Measurements from ENCODE around the gene KCNH3. TPM values are rescaled to one million over a fixed set of nuclear protein-coding genes. Genes with fewer than 3 reads are reported as not detected.

The KCNH3 gene
- total and polyA plus RNA-seq, 4 donors, result 0.07 to 0.24 (median 0.19) TPM; not detected in 1

GRCh38 chr12:49501895-49502294 lies 36.9 kb upstream of the KCNH3 start:
- H3K4me3 ChIP-seq (ENCODE audit: low read depth in 1 of 3, low read length in 3 of 3), result no peak overlapping the region
- peaks cover 0 to 4% (median 0%) of the 10 kb centered on the region in 4 donors for H3K36me3 ChIP-seq (ENCODE audit: control insufficient read depth in 4 of 4, insufficient read depth in 3 of 4, low read depth in 1 of 4, low read length in 3 of 4)
- TF ChIP-seq RXRA (IDR thresholded peaks at IDR 0.05) (no peak), REST (IDR thresholded peaks at IDR 0.05) (no peak), JUND (IDR thresholded peaks at IDR 0.05) (no peak), SP1 (IDR thresholded peaks at IDR 0.05) (no peak), MAX (IDR thresholded peaks at IDR 0.05) (no peak), NR2F2 (IDR thresholded peaks at IDR 0.05) (no peak), CTCF (IDR thresholded peaks at IDR 0.05; ENCODE audit: low read depth, low read length, missing input control) (no peak), FOXA2 (IDR thresholded peaks at IDR 0.05) (no peak), TAF1 (conservative IDR thresholded peaks at IDR 0.05) (no peak), HNF4G (IDR thresholded peaks at IDR 0.05) (no peak), ATF3 (IDR thresholded peaks at IDR 0.05) (no peak), FOXA1 (IDR thresholded peaks at IDR 0.05) (no peak), EGR1 (IDR thresholded peaks at IDR 0.05; ENCODE audit: low read depth in 2 of 2) (no peak), GABPA (IDR thresholded peaks at IDR 0.05 in 1 of 2, conservative IDR thresholded peaks at IDR 0.05 in 1 of 2) (no peak), ZBTB33 (IDR thresholded peaks at IDR 0.05) (no peak), RAD21 (IDR thresholded peaks at IDR 0.05) (no peak), HNF4A (conservative IDR thresholded peaks at IDR 0.05) (no peak), YY1 (IDR thresholded peaks at IDR 0.05) (no peak)
- no peak overlapping the region for H3K27ac ChIP-seq (ENCODE audit: low read depth in 1 of 2, low read length in 2 of 2)
- no peak overlapping the region for H3K9ac ChIP-seq (ENCODE audit: low read depth in 1 of 2, low read length in 2 of 2)
- no peaks in the 10 kb centered on the region for H3K4me1 ChIP-seq (ENCODE audit: control insufficient read depth in 4 of 4, insufficient read depth in 4 of 4, low read length in 3 of 4)
- WGBS, result 96% methylated on average over 1 of the region's 1 CpG
- H3K27me3 ChIP-seq (ENCODE audit: control insufficient read depth in 4 of 4, insufficient read depth in 4 of 4, low read length in 3 of 4), result no peaks in the 10 kb centered on the region
- no peak for DNase-seq (ENCODE audit: low spot score)
- H3K9me3 ChIP-seq (ENCODE audit: control insufficient read depth in 4 of 4, low read length in 3 of 4), result no peaks in the 10 kb centered on the region
